BLaER1 treated with 17β-estradiol and CSF1 and Interleukin-3, amounts not matched to agents 10 nM and 100 nM (cell line): ENCODE measurements around the gene CDH23.

Experiments
- H3K27ac ChIP-seq, 11 experiments: shearing (Covaris generic); formaldehyde crosslinking; 2 replicates each; pipeline ENCODE4 v1.8.1; 2022
- H3K27me3 ChIP-seq, 11 experiments: shearing (Covaris generic); formaldehyde crosslinking; 2 replicates each; pipeline ENCODE4 v1.8.1; 2022
- H3K36me3 ChIP-seq, 11 experiments: shearing (Covaris generic); formaldehyde crosslinking; 2 replicates each; pipeline ENCODE4 v1.8.1; 2022
- H3K4me1 ChIP-seq, 10 experiments: shearing (Covaris generic); formaldehyde crosslinking; 2 replicates each; pipeline ENCODE4 v1.8.1; 2022
- H3K4me2 ChIP-seq, 11 experiments: shearing (Covaris generic); formaldehyde crosslinking; 2 replicates each; pipeline ENCODE4 v1.8.1; 2022
- H3K4me3 ChIP-seq, 10 experiments: shearing (Covaris generic); formaldehyde crosslinking; 2 replicates each; pipeline ENCODE4 v1.8.1; 2022
- H3K9ac ChIP-seq, 11 experiments: shearing (Covaris generic); formaldehyde crosslinking; 2 replicates each; pipeline ENCODE4 v1.8.1; 2022
- H3K9me3 ChIP-seq, 11 experiments: shearing (Covaris generic); formaldehyde crosslinking; replicated peaks in 1 of 11; 2 replicates each; pipeline ENCODE4 v1.8.1; 2022
- H4K20me1 ChIP-seq, 11 experiments: shearing (Covaris generic); formaldehyde crosslinking; 2 replicates each; pipeline ENCODE4 v1.8.1; 2022
- Cebpa-rat ChIP-seq, 11 experiments: shearing (Covaris generic); IDR thresholded peaks; 2 replicates each; pipeline ENCODE4 v1.8.1; 2022

CDH23 gene

GRCh38 chr10:71577345-71577744, 180.6 kb downstream of the CDH23 start:
- Histone ChIP-seq H3K9me3 (no peaks in the 10 kb centered on the region), H3K27ac (no peak overlapping the region; a peak in 1 of 22 replicates), H3K4me2 (peak overlapping the region in 6 of 11 experiments; percentile 67 to 87 (median 79); a peak in 8 of 22 replicates), H3K4me1 (peaks cover 12 to 100% (median 92%) of the 10 kb centered on the region in 10 experiments; a peak in 19 of 20 replicates), H3K27me3 (peaks cover 0 to 5% (median 0%) of the 10 kb centered on the region in 11 experiments; a peak in 1 of 22 replicates), H3K4me3 (no peak overlapping the region), H4K20me1 (no peaks in the 10 kb centered on the region; a peak in 1 of 22 replicates), H3K36me3 (no peaks in the 10 kb centered on the region), H3K9ac (no peak overlapping the region)
- TF ChIP-seq Cebpa-rat (IDR thresholded peaks at IDR 0.05) = no peak

DNA sequence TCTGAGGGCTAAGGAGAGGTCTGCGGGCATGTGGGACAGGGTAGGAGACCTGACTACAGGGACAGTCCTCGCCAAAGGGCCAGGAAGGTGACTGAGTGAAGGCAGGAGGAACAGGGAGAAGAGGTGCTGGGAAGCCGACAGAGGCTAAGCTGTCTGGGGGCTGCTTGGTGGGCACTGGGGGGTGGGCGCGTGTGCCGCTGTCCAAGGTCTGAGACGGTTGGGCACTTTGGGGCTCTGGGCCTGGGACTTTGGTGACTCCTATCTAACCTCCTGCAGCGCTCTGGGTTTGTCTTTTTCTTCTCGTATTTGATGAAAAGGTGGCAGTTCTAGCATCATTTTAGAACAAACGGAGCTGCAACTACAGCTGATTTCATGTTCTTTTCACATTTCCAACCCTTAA, 181.3 kb downstream of the CDH23 start:
- peaks cover 0 to 5% (median 0%) of the 10 kb centered on the region in 11 experiments; a peak in 1 of 22 replicates for H3K27me3 ChIP-seq
- H3K9ac ChIP-seq = no peak overlapping the region
- no peaks in the 10 kb centered on the region; a peak in 1 of 22 replicates for H4K20me1 ChIP-seq
- H3K9me3 ChIP-seq = no peaks in the 10 kb centered on the region
- peaks cover 19 to 100% (median 98%) of the 10 kb centered on the region in 10 experiments for H3K4me1 ChIP-seq
- no peak overlapping the region for H3K4me3 ChIP-seq
- H3K4me2 ChIP-seq = peak overlapping the region; percentile 11 to 96 (median 67); a peak in 19 of 22 replicates
- H3K36me3 ChIP-seq = no peaks in the 10 kb centered on the region
- peak overlapping the region in 2 of 11 experiments; percentile 2 to 29; a peak in 3 of 22 replicates for H3K27ac ChIP-seq
- TF ChIP-seq Cebpa-rat (IDR thresholded peaks at IDR 0.05) = no peak

- Histone ChIP-seq H3K36me3 (no peaks in the 10 kb centered on the region), H3K4me2 (peak overlapping the region in 9 of 11 experiments; percentile 59 to 96 (median 74); a peak in 18 of 22 replicates), H3K9ac (no peak overlapping the region), H3K27me3 (peaks cover 0 to 5% (median 0%) of the 10 kb centered on the region in 11 experiments; a peak in 1 of 22 replicates), H3K4me3 (no peak overlapping the region), H3K9me3 (no peaks in the 10 kb centered on the region), H4K20me1 (no peaks in the 10 kb centered on the region; a peak in 1 of 22 replicates), H3K27ac (no peak overlapping the region), H3K4me1 (peaks cover 31 to 100% (median 98%) of the 10 kb centered on the region in 10 experiments)
- no peak for TF ChIP-seq Cebpa-rat (IDR thresholded peaks at IDR 0.05)
Measured at GRCh38 chr10:71579668-71580067, 182.9 kb downstream of the CDH23 start.

DNA sequence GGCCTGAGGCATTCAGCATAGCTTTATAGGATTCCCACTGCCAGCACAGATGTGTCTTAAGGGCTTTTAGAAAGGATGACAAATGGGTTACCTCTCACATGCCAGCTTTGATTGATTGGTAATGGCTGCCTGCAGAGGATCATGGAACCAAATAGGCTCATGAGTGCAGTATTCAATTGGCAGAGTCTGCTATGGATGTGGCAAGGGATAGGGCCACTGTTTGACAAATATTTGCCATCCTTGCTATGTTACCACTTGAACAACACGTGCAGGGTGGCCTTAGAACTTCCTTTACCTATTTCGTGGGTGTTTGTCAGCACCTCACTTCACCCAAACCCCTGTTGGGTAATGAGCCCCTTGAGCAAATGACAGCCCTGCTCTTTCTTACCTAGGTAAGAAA, 183.7 kb downstream of the CDH23 start:
- H3K4me3 ChIP-seq = no peak overlapping the region
- no peak for TF ChIP-seq Cebpa-rat (IDR thresholded peaks at IDR 0.05)
- peaks cover 0 to 3% (median 0%) of the 10 kb centered on the region in 11 experiments; a peak in 1 of 22 replicates for H3K27me3 ChIP-seq
- H3K4me2 ChIP-seq = peak overlapping the region in 8 of 11 experiments; percentile 67 to 96 (median 84); a peak in 15 of 22 replicates
- H4K20me1 ChIP-seq = no peaks in the 10 kb centered on the region; a peak in 1 of 22 replicates
- H3K27ac ChIP-seq = no peak overlapping the region
- no peaks in the 10 kb centered on the region for H3K9me3 ChIP-seq
- H3K9ac ChIP-seq = no peak overlapping the region
- H3K36me3 ChIP-seq = no peaks in the 10 kb centered on the region
- peaks cover 34 to 100% (median 98%) of the 10 kb centered on the region in 10 experiments for H3K4me1 ChIP-seq

GRCh38 chr10:71580926-71581325, 184.2 kb downstream of the CDH23 start:
- no peaks in the 10 kb centered on the region for H3K27me3 ChIP-seq
- H3K4me3 ChIP-seq = no peak overlapping the region
- H3K9me3 ChIP-seq = no peaks in the 10 kb centered on the region
- no peaks in the 10 kb centered on the region; a peak in 2 of 22 replicates for H4K20me1 ChIP-seq
- TF ChIP-seq Cebpa-rat (IDR thresholded peaks at IDR 0.05) = no peak
- 0 out of 22 replicates have a peak overlapping the region, but pooled peaks of 2 of the 11 experiments have one; percentile 18 to 20 for H3K27ac ChIP-seq
- peak overlapping the region in 9 of 11 experiments; percentile 67 to 96 (median 87); a peak in 17 of 22 replicates for H3K4me2 ChIP-seq
- 0 out of 22 replicates have a peak overlapping the region, but pooled peaks of 1 of the 11 experiments have one; percentile 24 for H3K9ac ChIP-seq
- peaks cover 38 to 100% (median 98%) of the 10 kb centered on the region in 10 experiments for H3K4me1 ChIP-seq
- no peaks in the 10 kb centered on the region for H3K36me3 ChIP-seq

GRCh38 chr10:71581376-71581775, 184.7 kb downstream of the CDH23 start:
- Histone ChIP-seq H3K4me1 (peaks cover 42 to 100% (median 98%) of the 10 kb centered on the region in 10 experiments), H3K4me2 (peak overlapping the region in 9 of 11 experiments; percentile 67 to 96 (median 87); a peak in 18 of 22 replicates), H3K27me3 (no peaks in the 10 kb centered on the region), H3K36me3 (no peaks in the 10 kb centered on the region), H4K20me1 (no peaks in the 10 kb centered on the region; a peak in 1 of 22 replicates), H3K27ac (0 out of 22 replicates have a peak overlapping the region, but pooled peaks of 2 of the 11 experiments have one; percentile 18 to 20), H3K9me3 (no peaks in the 10 kb centered on the region), H3K9ac (0 out of 22 replicates have a peak overlapping the region, but pooled peaks of 1 of the 11 experiments have one; percentile 24), H3K4me3 (no peak overlapping the region)
- no peak for TF ChIP-seq Cebpa-rat (IDR thresholded peaks at IDR 0.05)

DNA sequence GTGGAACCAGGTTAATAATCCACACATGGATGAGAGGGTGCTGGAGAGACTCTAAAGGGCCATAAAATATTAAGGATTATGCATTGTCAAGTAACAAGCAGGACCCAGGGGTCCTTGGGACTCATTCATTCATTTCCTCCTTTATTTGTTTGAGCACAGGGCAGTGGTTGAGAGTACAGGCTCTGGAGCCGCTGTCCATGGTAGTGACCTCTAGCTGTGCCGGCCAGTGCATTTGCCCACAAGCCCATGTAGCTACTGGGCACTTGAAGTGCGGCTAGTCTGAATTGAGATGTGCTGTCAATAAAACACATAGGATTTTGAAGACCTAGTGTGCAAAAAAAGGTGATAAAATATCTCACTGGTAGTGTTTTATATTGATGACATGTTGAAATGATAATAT, 185.3 kb downstream of the CDH23 start:
- H3K4me3 ChIP-seq = peak overlapping the region in 1 of 10 experiments; percentile 35; a peak in 1 of 20 replicates
- H3K4me2 ChIP-seq = peak overlapping the region in 9 of 11 experiments; percentile 67 to 96 (median 87); a peak in 19 of 22 replicates
- no peaks in the 10 kb centered on the region for H3K36me3 ChIP-seq
- peak overlapping the region in 2 of 11 experiments; percentile 40 to 59; a peak in 1 of 22 replicates for H3K9ac ChIP-seq
- peaks cover 45 to 100% (median 98%) of the 10 kb centered on the region in 10 experiments for H3K4me1 ChIP-seq
- no peak for TF ChIP-seq Cebpa-rat (IDR thresholded peaks at IDR 0.05)
- no peaks in the 10 kb centered on the region; a peak in 1 of 22 replicates for H4K20me1 ChIP-seq
- H3K27ac ChIP-seq = peak overlapping the region in 2 of 11 experiments; percentile 7 to 20; a peak in 1 of 22 replicates
- no peaks in the 10 kb centered on the region for H3K27me3 ChIP-seq
- H3K9me3 ChIP-seq = no peaks in the 10 kb centered on the region

DNA sequence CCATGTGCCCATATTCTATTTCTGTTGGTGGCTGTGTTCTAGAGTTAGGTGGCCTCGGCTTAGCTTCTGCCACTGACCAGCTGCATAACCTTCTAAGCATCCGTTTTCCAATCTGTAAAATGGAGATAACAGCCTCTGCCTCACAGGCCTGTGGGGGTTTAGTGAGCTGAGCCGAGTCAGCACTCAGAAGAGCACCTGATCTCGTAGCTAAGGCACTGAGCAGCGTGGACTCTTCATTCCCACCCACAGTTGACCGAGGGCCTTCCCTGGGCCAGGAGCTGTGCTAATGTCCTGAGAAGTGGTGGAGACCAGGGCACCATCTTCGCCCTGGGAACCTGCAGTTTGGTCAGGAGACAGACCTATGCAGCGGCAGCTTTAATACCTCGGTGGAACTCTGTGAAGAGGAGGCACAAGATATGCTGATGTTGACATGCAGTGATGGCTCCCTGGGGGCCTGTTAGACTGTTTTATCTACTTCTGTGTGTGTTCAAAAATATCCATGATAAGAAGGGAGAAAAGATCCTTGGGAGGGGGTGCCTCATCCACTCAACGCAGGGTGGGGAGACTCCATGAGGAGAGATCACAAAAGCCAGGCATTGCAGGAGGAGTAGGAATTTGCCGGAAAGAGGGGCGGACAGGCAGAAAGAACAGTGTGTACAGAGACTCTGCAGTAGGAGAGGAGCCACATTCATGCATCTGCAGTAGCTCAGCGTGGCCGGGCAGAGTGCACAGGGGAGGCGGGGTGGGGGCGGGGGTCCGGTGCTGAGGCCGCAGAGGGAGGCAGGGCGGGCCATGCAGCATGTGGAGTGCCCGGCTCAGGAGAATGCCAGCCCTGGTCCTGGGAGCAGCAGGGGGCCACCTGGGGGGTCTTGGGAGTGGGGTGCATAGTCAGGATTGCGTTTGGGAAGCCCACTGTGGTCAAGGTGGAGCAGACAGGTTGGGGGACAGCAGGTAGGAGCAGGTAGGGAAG, 186.1 kb downstream of the CDH23 start:
- Histone ChIP-seq H3K4me1 (peaks cover 51 to 100% (median 100%) of the 10 kb centered on the region in 10 experiments), H3K9ac (peak overlapping the region in 4 of 11 experiments; percentile 40 to 59 (median 50); a peak in 6 of 22 replicates), H3K27ac (peak overlapping the region in 4 of 11 experiments; percentile 5 to 56 (median 34); a peak in 3 of 22 replicates), H3K9me3 (no peaks in the 10 kb centered on the region), H4K20me1 (no peaks in the 10 kb centered on the region; a peak in 1 of 22 replicates), H3K36me3 (no peaks in the 10 kb centered on the region), H3K4me3 (peak overlapping the region in 3 of 10 experiments; percentile 16 to 35 (median 32); a peak in 4 of 20 replicates), H3K27me3 (no peaks in the 10 kb centered on the region), H3K4me2 (peak overlapping the region; percentile 45 to 96 (median 82))
- no peak for TF ChIP-seq Cebpa-rat (IDR thresholded peaks at IDR 0.05)
